ENCODE measurements around the gene ABCA8.

- TF ChIP-seq EZH2phosphoT487 (IDR thresholded peaks at IDR 0.05; ENCODE audit: low read length): no peak
- TF ChIP-seq CTCF (IDR thresholded peaks at IDR 0.05; ENCODE audit: low read length): no peak
- no peak for TF ChIP-seq EZH2 (optimal IDR thresholded peaks at IDR 0.05; ENCODE audit: low read depth, low read length)
Observed at GRCh38 chr17:68829211-68829610, 126.0 kb downstream of the ABCA8 start.
